Activated CD4-positive, alpha-beta T cell treated with anti-CD3 and anti-CD28 coated beads for 24 hours (primary cell): ENCODE measurements around the gene EDIL3.

ENCODE experiments used
- DNase-seq, 2 donors: peaks; one replicate each; pipeline ENCODE4 v3.0.0-alpha.2; 2020; ENCODE audit warnings: low read depth in 2 of 2

EDIL3 gene

DNA sequence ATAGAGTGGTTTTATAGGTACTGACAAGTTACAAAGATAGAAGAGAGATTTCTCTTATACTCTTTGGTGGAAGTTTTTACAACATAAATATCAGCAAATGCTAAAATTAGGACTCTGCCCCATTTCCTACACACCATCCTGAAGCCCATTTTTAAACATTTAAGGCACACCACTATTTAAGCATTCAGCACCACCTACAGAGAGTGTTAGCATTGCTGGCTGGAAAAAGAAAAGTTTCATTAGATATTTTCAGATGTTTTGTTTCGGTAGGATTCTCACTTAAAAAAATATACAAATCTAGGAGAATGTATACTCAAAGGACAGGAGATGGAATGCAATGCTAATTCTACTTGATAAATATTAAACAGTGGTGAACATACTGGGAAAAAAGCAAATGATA, 471.1 kb downstream of the EDIL3 start:
- no peak for DNase-seq

DNA sequence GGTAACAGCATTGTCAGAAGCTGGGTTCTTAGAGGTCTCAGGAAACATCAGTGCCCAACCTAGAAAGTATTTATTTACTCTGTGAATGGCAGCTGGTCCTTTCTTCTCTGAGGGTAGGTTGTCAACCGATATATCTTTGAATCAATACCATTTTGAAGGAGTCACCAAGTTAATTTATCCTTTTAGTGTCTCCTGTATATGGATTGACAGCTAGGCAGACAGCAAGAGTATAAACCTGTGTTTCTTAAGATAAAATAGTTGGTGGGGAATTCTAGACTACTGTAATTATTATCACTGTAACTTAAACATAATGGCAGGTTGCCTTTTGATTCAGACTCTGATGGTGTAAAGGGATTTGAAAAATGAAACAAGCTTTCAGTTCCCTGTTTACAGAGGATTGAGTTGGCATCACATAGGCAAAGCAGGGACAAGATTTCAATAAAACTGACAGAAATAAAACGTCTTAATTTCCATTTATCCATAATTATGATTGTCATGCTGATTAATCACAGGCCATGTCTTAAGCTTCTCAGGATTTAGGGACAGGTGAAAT, 473.2 kb downstream of the EDIL3 start:
- DNase-seq = no peak

DNA sequence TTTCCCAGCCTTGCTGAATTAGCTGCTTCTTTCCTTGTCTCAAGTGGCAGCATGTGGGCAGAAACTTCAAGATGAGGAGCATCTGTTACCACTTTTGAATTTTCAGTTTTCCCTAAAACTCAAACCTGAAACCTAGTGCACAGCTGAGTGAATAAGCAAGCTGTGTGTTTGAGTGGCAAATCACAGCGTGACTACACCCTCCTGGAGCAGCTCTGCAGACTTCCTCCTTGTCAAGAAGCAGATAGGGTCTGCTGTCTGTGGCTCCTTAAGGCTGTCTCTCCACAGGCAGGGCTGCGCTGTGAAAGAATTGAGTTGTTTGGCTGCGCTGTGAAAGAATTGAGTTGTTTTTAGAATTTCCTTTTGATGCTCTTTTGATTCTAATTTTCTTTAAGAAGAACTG, 484.4 kb downstream of the EDIL3 start:
- DNase-seq = no peak

DNA sequence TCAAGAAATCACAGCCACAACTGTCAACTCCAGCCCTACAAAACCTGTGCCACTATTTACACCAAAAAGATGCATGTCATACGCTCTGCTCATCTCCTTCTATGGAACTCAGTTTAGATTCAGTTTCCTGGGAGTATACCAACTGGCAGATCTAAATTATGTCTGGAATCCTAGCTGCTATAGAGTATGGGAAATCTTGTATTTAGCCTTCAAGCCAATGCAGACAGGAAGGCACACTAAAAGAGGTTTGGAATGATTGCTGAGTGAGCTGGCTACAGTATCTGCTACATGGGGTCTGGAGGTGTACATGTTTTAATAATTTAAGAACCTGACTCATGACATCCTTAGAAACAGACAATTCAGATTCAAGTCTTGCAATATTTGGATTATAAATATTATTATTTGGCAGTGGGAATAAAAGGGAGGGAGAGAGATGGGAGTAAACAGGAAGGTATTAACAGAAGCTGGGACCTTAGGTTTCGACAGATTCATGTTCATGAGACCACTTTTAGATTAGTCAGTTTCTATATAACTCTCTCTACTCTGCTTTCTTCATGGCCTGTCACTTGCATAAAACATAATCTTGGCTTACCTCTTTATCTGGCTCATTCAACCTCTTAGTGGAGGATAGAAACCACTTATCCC, 485.2 kb downstream of the EDIL3 start:
- no peak for DNase-seq

DNA sequence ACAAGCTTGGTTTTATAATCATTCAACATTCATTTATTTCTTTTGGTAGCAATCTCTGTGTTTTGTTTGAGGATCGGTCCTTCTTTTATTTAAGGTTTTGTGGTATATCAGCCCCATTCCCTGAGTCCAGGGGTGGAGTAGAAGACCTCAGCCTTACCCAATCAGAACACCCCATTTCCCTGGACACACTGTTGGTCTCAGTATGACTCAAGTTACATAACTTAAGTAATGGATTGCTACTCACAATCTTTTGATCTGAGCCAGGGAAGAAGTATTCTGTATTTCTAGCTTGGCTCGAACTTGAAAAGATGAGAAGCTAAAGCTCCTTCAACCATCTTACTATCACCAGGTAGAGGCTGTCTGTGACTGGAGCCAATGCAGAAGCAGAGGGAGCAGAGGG, 488.8 kb downstream of the EDIL3 start:
- no peak for DNase-seq

DNA sequence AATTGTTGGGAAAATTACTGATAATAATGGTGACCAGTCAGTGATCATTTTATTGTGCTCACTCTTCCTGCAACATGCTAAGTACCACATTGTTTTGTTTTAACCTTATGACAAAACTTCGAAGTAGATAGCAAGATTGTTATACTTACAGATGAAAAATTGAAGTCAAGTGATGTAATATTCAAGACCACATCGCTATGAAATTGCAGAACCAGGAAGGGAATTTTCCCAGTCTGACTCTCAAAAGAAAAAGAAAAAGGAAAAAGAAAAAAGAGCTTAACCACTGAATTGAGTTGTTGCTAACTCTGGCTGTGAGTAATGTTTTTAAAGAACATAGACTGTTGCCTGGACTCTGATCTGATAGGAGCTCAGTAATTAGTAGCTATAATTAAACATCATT, 493.4 kb downstream of the EDIL3 start:
- no peak for DNase-seq
